ENCODE results near the gene PPM1M.

The PPM1M gene

DNA sequence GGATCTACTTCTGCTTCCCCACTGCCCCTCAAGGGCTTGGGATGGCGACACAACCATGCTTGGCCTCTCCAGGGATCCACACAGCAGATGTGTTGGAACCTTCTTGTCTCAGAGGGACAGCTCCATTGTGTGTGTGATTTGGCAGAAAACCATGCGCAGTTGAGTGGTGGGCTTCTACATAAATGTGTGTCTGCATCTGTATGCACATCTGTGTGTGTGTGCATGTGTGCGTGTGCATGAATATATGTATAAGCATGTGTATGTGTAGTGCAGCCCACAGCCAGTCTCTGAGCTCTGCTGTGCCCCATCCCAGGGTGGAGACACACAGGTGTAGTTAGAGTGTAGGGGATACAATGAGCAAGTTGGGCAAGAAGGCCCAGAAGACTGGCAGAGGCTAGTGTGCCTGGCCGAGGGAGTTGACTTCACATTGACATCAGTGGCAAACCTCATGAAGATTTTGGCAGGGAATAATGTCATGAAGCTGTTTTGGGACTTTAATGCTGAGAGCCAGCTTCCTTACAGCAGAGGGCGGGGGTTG, 50.2 kb downstream of the PPM1M start:
- DNase-seq (ENCODE audit: low read depth, low spot score) = no peak

DNA sequence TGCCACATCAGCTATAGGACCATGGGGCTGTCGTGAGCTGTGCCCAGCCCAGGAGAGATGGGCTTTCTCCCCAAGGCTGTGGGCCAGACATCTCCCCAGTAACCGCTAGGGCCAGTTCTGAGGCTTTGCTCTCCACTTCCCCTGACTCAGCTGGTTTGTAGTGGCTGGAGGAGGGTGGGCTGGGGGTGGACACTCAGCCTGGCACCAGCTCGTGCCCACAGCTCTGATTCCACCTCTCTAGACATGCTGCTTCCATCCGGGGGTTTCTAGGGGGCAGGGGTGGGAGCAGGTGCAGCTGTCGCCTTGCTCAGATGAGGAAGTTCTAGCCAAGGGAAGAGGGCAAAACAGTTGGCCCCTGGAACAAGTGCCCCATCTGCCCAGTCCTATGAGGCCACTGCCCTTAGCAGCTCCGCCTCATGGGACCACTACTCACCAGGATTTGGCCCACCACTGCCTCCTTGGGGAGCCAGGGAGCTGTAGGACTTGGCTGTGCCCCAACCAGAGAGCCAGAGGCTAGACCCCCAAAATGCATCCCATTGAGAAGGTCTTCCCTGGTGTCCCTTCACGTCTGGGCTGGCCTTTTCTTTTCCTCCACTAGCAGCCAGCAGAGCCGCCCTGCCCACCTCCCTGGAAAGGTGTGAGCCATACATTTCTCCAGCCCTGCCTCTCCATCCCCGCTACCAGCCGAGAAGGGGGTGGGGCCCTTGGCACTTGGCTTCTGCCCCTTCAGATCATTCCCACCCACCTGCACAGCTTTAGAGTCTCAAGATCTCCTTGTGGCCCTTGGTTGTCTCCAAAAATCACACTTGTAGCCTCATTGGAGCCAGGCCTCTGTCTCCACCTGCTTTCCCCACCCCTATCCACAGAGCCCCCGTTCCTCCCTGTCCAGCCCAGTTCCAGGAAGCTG, 51.9 kb downstream of the PPM1M start:
- no peak for DNase-seq (ENCODE audit: low read depth, low spot score)

DNA sequence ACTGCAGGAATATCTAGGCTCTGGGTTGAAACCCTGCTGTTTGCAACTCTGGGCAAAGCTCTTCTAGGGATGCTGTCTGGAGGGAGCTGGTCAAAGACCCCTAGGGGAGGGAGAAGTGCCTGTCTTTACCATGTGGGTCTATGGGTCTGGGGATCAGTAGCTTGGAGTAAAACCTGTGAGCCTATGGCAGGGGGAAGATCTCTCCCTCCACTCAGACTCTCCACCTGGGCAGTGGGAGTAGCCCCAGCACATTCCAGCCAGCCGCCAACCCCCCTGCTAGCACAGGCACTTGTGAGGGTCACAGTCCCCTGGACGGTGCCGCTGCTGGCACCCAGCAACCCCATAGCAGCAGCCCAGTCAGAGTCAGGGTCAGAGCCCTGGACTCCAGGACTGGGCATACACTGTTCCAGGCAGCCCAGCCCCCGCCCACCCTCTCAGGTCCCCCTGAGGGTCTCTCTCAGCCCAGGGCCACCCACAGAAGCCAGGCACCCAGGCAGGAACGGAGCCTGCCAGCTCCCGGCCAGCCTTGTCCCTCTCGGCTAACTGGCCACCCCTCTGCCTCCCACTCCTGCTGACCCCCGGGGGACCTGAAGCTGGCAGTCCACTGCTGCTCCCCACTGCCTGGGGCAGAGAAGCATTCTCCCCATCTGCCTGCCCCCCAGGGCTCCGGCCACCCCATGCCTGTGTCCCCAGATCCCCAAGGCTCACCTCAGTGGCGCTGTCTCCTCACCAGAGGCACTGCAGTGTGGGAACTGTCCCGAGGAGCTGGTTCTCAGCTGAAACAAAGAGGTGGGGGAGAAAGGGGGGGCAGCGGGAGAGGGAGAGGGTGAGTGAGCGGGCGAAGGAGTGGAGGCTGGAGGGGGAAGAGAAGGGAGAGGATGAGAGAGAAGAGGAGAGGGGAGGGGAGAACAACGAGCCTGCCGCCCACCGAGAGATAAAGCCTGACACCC, 52.9 kb downstream of the PPM1M start:
- no peak for DNase-seq (ENCODE audit: low read depth, low spot score)

DNA sequence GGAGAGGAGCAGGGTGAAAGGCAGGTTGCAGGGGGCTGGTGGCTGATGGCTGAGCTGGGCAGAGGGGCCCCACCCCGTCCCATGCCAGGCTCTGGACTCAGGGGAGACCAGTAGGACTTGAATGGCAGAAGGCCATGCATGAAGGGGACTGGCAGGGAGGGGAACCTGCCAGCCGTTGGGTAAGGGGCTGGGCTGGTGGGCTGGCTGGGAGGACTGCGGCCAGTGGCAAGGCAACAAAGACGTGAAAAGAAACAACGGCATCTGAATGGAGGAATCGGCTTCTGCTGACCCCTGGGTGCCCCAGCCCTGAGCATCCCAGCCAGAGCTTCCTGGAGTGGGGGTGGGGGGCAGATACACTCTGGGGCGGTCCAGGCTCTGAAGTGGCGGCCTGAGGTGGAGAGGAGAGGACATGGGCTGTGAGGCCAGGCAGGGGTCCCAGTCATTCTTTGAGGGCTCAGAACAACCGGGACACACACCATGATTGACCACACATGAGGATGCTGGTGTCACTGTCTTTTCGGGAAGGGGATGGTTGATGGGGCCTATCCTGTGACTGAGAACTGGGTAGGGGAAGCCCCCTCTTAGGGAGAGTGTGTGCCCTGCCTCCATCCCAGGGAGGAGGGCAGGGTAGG, 53.8 kb downstream of the PPM1M start:
- DNase-seq (ENCODE audit: low read depth, low spot score) = no peak

Data from activated naive CD8-positive, alpha-beta T cell treated with anti-CD3 and anti-CD28 coated beads, Interleukin-2, amount 50 U/mL, for 16 hours (primary cell).